GM21360 (cell line): ENCODE results near the gene DMRTA2.
A peak's percentile ranks its signal among the peaks of the same experiment; 100 is the strongest.

Source experiments
- ATAC-seq: cut with Tn5 transposase; IDR thresholded peaks from one replicate; pipeline ENCODE4 v1.9.1; 2021; ENCODE audit warnings: mild to moderate bottlenecking, moderate library complexity; ENCODE audit not compliant: unreplicated experiment

Gene DMRTA2

DNA sequence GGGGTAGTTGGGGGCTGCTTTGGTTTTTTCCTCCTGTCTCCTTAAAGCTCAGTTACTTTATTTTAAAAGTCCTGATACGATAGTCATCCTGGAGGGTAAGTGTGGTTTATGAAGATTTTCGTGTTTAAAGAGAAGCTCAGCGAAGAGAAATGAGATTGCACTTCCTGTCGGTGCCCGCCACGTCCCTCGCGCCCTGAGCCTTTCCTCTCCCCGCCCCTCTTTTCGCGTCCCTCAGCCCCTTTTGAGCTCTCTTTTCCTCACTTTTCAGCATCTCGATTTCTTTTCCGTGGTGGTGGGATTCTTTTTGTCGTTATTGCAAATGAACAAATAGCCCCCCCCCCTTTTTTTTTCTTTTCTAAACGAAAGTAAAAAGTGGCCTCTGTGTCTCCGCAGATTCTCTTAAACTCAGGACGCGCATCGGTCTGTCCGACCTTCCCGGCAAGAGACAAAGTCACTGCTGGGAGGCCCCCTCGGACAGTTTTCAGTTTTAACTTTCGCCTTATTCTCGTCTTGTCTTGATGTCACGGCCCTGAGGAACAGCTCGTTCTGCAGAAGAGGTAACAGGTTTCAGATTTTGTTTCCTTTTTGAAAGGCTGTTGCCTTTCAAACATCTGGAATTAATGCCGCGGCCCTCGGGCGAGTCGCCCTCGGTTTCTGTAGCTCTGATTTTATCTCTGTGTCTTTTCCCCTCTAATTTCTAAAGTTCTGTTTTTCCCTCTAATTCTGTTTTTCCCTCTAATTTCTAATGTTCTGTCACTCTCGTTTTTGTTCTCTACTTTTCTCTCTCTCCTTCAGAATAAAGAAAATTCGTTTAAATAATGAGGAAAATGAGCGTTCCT lies 1.0 kb upstream of the DMRTA2 start:
- ATAC-seq = no peak

GRCh38 chr1:50423670-50424000 lies 392 bp upstream of the DMRTA2 start:
- peak; percentile 35 for ATAC-seq

DNA sequence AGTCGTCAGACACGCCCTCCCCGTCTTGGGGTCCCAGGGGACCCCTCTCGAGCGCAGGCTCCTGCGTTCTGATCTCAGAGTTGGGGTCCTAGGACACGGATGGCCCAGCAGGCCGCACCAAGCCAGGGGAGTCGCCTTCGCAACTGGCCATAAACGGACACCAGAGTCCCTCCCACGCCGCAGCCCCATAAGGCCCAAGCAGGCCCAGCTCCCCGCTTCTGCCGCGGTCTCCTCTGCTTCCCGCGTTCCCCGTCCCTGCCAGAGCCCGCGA lies 633 bp downstream of the DMRTA2 start:
- ATAC-seq = no peak

GRCh38 chr1:50421768-50422674 lies 1.2 kb downstream of the DMRTA2 start:
- ATAC-seq = no peak

- ATAC-seq = no peak
These were observed 1.9 kb downstream of the DMRTA2 start for GRCh38 chr1:50421366-50421748.

DNA sequence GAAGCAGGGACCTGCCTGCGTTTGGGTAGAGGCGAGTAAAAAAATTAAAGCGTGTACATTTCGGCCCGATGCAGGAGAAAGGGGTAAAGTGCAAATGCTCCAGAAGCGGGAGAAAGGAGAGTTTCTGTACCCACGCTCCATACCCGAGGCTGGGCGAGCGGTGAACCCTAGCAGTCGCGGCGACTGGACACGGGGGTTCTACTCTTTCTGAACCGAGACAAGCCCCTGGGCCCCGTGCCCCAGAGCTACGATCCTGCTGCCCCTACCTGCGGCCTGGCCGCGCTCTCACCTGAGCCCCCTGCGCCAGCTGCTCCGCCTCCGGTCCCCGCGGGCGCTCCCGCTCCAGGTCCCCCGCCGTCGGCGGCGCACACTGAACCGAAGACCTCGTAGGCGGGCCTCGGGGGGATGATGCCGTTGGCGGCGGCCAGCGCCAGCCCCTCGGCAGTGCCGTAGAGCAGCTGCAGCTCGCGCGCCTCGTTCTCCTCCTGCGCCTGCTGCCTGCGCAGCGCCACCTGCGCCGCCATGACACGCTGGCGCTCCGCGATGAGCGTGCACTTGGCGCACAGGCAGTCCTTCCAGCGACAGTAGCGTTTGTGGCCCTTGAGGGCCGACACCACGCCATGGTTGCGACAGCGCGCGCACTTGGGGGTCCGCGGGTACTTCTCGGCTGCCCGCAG lies 2.4 kb downstream of the DMRTA2 start:
- no peak for ATAC-seq

GRCh38 chr1:50419907-50420677 lies 3.2 kb downstream of the DMRTA2 start:
- no peak for ATAC-seq

DNA sequence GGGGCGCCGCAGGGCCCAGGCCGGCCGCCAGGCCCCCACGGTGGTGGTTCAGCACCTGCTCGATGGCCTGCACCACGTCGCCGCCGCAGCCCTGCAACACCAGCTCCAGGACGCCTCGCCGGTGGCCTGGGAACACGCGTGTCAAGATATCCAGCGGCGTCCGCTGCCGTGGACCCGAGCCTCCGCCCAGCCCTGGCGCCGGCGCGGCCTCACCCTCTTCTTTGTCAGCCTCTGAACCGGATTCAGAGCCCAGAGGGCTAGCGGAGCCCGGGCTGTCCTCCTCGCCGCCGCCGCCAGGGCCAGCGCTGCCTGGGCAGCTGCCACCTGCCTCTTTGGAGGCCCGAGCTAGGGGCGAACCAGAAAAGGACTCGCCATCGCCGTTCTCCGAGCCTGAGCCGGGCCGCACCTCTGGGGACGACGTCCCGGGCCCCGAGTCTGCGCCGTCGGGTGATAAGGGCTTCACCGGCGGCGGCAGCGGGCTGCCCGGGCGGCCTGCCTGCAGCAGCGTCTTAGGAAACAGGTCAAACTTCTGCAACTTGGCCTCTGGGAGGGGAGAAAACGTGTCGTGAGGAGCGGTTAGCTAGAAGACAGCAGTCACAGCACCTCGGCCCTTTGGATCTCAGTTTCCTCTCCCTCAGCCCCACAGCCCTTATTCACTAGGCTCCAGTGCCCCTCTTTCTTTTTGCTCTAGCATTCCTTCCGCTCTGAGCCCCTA lies 3.9 kb downstream of the DMRTA2 start:
- no peak for ATAC-seq

DNA sequence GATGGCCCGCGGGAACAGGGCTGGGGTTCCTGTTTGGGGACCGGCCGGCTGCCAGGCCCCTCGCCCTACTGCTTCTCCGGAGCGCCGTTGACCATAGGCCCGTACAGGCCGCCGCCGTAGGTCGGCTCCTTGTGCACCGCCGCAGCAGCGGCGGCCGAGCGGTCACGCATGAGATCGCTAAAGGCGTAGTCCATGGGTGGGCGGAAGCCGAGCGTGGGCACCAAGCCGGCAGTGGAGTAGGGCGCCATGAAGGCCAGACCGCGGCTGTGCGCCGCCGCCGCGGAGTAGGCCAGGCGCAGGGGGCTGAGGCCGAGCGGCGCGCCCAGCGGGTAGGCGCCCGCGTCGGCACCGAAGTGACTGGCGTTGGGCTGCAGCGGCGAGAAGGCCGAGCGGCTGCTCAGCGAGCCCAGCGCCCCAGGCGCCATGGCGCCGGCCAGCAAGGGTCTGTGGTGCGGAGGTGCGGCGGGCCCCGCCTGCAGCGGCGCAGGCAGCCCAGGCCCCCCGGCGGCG lies 4.6 kb downstream of the DMRTA2 start:
- no peak for ATAC-seq

GRCh38 chr1:50417946-50418599 lies 5.2 kb downstream of the DMRTA2 start:
- no peak for ATAC-seq

- no peak for ATAC-seq
These were observed 5.7 kb downstream of the DMRTA2 start for GRCh38 chr1:50417507-50417906.

GRCh38 chr1:50416553-50417453 lies 6.4 kb downstream of the DMRTA2 start:
- no peak for ATAC-seq

- ATAC-seq = no peak
These were observed 7.1 kb downstream of the DMRTA2 start for GRCh38 chr1:50416150-50416527.

DNA sequence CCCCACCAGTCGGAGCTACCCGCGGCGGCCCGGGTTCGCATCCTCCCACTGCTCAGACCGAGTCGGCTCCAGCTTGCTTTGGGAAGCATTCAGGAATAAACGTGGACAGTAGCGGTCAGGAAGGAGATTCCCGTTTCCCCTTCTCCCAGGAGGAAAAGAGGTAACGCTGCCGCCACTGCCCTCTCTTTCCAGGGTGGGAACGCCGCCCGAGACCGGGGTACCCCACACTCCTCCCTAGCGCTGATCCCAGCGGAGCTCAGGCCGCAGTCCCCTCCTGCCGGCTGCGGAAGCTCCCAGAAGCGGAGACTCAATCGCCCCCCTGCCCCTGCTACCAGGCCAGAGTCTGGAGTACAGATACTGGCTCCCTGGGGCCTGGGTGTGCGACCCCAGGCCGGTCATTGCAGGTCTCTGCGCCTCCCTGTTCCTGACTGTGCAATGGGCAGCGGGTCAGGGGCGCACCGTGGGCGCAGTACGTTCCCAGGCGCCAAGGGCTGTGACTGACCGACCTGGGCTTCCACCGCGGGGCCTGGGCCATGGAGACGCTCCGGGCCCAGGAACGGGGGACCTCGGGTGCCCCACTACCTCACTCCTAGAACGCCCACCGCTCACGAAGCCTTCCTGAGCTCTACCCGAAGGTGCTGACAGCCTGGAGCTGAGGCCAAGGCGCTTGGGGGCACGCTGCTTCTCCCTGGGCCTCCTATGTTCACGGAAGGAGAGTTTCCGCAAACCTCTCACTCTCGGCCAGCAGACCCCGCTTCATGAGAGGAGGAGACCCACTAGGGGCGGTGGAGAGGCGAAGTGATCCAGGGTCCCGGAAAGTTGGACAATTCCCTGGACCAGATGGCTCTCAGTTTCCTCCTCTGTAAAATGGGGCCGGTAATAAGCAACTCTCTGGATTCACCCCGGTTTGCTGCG lies 7.8 kb downstream of the DMRTA2 start:
- ATAC-seq = no peak

DNA sequence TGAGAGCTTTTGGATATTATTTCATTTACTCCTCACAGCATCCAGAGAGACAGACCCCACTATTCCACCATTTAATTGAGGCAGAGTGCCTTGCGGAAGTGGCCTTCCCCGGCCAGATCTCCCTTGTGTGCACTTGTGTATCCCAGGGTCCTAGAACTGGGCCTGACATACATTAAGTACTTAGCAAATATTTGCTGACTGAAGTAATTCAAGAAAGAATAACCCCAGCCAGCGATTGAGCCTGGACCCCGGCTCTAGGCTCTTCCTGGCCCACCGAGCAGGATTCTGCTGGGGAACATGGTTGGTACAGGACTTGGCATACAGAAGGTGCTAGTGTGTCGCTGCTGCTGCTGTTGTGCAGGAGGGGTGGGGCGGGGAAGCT lies 8.4 kb downstream of the DMRTA2 start:
- ATAC-seq = no peak

- ATAC-seq = no peak
These were observed 10.3 kb downstream of the DMRTA2 start for GRCh38 chr1:50412813-50413476.

GRCh38 chr1:50405814-50406213 lies 17.4 kb downstream of the DMRTA2 start:
- ATAC-seq = no peak
